HepG2 (cell line): ENCODE data around the gene VWA5B1. TPM values are rescaled to one million over a fixed set of nuclear protein-coding genes. Genes with fewer than 3 reads are reported as not detected.

Experiments used
- ARID5B ChIP-seq: IDR thresholded peaks from 2 replicates; pipeline ENCODE4 v1.4.0; 2020; ENCODE audit warnings: mild to moderate bottlenecking, missing genetic modification reagents
- CSRNP1 ChIP-seq: sonication (generic); formaldehyde crosslinking; IDR thresholded peaks from 2 replicates; pipeline ENCODE4 v1.8.1; 2023; ENCODE audit warnings: mild to moderate bottlenecking, missing genetic modification reagents
- E2F5 ChIP-seq: sonication (generic); formaldehyde crosslinking; conservative IDR thresholded peaks from 2 replicates; pipeline ENCODE4 v1.4.0; 2020; ENCODE audit warnings: missing genetic modification reagents
- ETS1 ChIP-seq: sonication (generic); formaldehyde crosslinking; IDR thresholded peaks from 2 replicates; pipeline ENCODE4 v1.4.0; 2020; ENCODE audit warnings: missing genetic modification reagents
- GABPB1 ChIP-seq: IDR thresholded peaks from 2 replicates; pipeline ENCODE4 v1.6.1; 2016; ENCODE audit warnings: mild to moderate bottlenecking, missing genetic modification reagents, moderate library complexity, missing compliant biosample characterization
- PAXIP1 ChIP-seq: sonication (generic); formaldehyde crosslinking; conservative IDR thresholded peaks from 2 replicates; pipeline ENCODE4 v1.4.0; 2020; ENCODE audit warnings: mild to moderate bottlenecking, missing genetic modification reagents, moderate library complexity
- SALL1 ChIP-seq: sonication (generic); formaldehyde crosslinking; IDR thresholded peaks from 2 replicates; pipeline ENCODE4 v1.8.0; 2022; ENCODE audit warnings: mild to moderate bottlenecking, missing genetic modification reagents
- SRSF1 ChIP-seq: fragments of 200-400 bp; formaldehyde crosslinking; optimal IDR thresholded peaks from 2 replicates; pipeline ENCODE3; 2017; ENCODE audit warnings: mild to moderate bottlenecking, low read depth, low read length, moderate library complexity
- ZNF33B ChIP-seq: sonication (generic); formaldehyde crosslinking; IDR thresholded peaks from 2 replicates; pipeline ENCODE4 v1.5.1; 2020; ENCODE audit warnings: mild to moderate bottlenecking, missing genetic modification reagents
- ZNF589 ChIP-seq: sonication (generic); formaldehyde crosslinking; conservative IDR thresholded peaks from 2 replicates; pipeline ENCODE4 v1.8.0; 2022; ENCODE audit warnings: mild to moderate bottlenecking, moderate library complexity, missing genetic modification reagents
- polyA plus RNA-seq, 8 experiments: library from polyadenylated mRNA; depleted of rRNA in 3 of 8; stranded (reverse) in 7 of 8; unstranded in 1 of 8; fragments of >200 nt; fragmentation: Illumina TruSeq in 4 of 8; extraction: Trizol in 4 of 8; gene quantifications; 2 replicates each; pipeline versions ENCODE4 v1.2.1 to v1.2.3, GENCODE V29; 2011 to 2016; ENCODE audit warnings: low read depth in 4 of 8, missing spikeins in 1 of 8, mixed read lengths in 1 of 8; ENCODE audit not compliant: insufficient read depth in 1 of 8
- total RNA-seq, 5 experiments: library from RNA; depleted of rRNA; stranded (reverse); fragments of >200 nt; fragmentation: Illumina TruSeq; extraction: Trizol; gene quantifications; 2 replicates each; pipeline ENCODE4 v1.2.3, GENCODE V29; 2016; ENCODE audit warnings: low read depth in 1 of 5
- TF ChIP-seq, protein P1 (sequence below): sonication (generic); formaldehyde crosslinking; IDR thresholded peaks from 2 replicates; pipeline ENCODE4 v1.9.0; 2022; ENCODE audit warnings: missing genetic modification reagents, mild to moderate bottlenecking, borderline replicate concordance
- TF ChIP-seq, protein P2 (sequence below): sonication (generic); formaldehyde crosslinking; IDR thresholded peaks from 2 replicates; pipeline ENCODE4 v1.5.0; 2020; ENCODE audit warnings: mild to moderate bottlenecking, missing genetic modification reagents

The VWA5B1 gene
- total and polyA plus RNA-seq, 2 of the 13 experiments (the other 11 are each of a cell fraction or from before 2014, with no cell fraction given): not detected

GRCh38 chr1:20358761-20359263 lies 68.1 kb downstream of the VWA5B1 start (continued):
- no peak for TF ChIP-seq E2F5 (CRISPR knock-in tag)
- 0 out of 2 replicates have a peak, but pooled peaks have one; percentile 19 for TF ChIP-seq GABPB1
- TF ChIP-seq ZNF589 (CRISPR knock-in tag): no peak
- no peak for TF ChIP-seq ETS1 (CRISPR knock-in tag)
- no peak for TF ChIP-seq ZNF33B (CRISPR knock-in tag)
- peak; percentile 63 for TF ChIP-seq SALL1
- no peak for TF ChIP-seq SRSF1
- TF ChIP-seq, protein P1, sequence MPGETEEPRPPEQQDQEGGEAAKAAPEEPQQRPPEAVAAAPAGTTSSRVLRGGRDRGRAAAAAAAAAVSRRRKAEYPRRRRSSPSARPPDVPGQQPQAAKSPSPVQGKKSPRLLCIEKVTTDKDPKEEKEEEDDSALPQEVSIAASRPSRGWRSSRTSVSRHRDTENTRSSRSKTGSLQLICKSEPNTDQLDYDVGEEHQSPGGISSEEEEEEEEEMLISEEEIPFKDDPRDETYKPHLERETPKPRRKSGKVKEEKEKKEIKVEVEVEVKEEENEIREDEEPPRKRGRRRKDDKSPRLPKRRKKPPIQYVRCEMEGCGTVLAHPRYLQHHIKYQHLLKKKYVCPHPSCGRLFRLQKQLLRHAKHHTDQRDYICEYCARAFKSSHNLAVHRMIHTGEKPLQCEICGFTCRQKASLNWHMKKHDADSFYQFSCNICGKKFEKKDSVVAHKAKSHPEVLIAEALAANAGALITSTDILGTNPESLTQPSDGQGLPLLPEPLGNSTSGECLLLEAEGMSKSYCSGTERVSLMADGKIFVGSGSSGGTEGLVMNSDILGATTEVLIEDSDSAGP (CRISPR knock-in tag): 0 out of 2 replicates have a peak, but pooled peaks have one; percentile 30
- TF ChIP-seq, protein P2, sequence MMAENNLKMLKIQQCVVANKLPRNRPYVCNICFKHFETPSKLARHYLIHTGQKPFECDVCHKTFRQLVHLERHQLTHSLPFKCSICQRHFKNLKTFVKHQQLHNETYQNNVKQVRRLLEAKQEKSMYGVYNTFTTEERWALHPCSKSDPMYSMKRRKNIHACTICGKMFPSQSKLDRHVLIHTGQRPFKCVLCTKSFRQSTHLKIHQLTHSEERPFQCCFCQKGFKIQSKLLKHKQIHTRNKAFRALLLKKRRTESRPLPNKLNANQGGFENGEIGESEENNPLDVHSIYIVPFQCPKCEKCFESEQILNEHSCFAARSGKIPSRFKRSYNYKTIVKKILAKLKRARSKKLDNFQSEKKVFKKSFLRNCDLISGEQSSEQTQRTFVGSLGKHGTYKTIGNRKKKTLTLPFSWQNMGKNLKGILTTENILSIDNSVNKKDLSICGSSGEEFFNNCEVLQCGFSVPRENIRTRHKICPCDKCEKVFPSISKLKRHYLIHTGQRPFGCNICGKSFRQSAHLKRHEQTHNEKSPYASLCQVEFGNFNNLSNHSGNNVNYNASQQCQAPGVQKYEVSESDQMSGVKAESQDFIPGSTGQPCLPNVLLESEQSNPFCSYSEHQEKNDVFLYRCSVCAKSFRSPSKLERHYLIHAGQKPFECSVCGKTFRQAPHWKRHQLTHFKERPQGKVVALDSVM (CRISPR knock-in tag): peak; percentile 57
- peak; percentile 49 for TF ChIP-seq ARID5B (CRISPR knock-in tag)
- TF ChIP-seq CSRNP1: 0 out of 2 replicates have a peak, but pooled peaks have one; percentile 43
- TF ChIP-seq PAXIP1 (CRISPR knock-in tag): peak; percentile 28; the same call in 1 of the 2 replicates
